PFSK-1 (cell line): Measurements from ENCODE around the gene PLP1.

Experiments used
- FOXP2 ChIP-seq: optimal IDR thresholded peaks from 2 replicates; pipeline ENCODE3; 2011; ENCODE audit warnings: borderline replicate concordance, control low read depth, inconsistent platforms; ENCODE audit not compliant: insufficient read depth; ENCODE audit errors: extremely low read length, extremely low read depth
- POLR2AphosphoS5 ChIP-seq: IDR thresholded peaks from 2 replicates; pipeline ENCODE4 v1.6.1; 2012; ENCODE audit warnings: low read depth, mild to moderate bottlenecking, control low read depth, low read length, moderate library complexity
- SIN3A ChIP-seq: IDR thresholded peaks from 2 replicates; pipeline ENCODE4 v1.6.1; 2012; ENCODE audit warnings: mild to moderate bottlenecking, low read length, moderate library complexity, borderline replicate concordance; ENCODE audit not compliant: insufficient read depth
- TAF1 ChIP-seq: IDR thresholded peaks from 2 replicates; pipeline ENCODE4 v1.6.1; 2012; ENCODE audit warnings: low read length, control low read depth, borderline replicate concordance; ENCODE audit not compliant: insufficient read depth
- TF ChIP-seq, protein P1 (sequence below), 2 experiments: IDR thresholded peaks; 2 replicates each; pipeline versions ENCODE4 v1.6.1 to v1.8.0; 2011 to 2012; ENCODE audit warnings: low read depth in 2 of 2, low read length in 2 of 2, control low read depth in 1 of 2, inconsistent platforms in 1 of 2, mild to moderate bottlenecking in 1 of 2, moderate library complexity in 1 of 2; ENCODE audit not compliant: insufficient read depth in 1 of 2

PLP1 gene

DNA sequence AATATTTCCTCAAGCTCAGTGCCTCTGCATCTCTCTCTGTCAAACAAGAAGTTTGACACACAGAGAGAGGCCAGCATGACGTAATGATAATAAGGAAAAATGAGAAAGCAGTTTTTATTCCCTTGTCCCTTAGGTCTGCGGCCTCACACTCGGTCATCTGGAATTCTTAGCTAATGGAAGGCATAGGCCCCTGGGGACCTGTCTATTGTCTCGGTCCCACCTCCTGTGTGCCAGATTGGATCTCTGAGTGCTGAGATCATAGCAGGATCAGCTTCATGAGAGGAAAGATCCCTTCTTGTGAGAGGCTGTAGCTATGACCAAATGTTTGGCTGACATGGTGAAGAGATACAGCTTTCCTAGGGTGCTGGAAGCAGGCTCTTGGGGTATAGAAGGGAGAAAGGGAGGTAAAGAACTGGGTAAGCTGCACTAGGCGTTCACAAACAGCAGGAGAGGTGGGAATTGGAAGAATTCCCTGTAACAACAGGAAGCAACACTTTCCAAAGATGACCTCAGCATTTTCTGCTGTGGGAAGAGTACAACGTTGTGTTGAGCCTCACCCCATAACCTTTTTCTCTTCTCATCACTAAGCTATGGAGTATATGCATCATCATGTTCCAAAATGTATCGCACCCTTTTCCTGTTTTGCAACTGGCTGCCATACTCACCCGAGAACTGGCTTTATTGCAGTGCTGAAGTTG is 45.7 kb upstream of the PLP1 start:
- TF ChIP-seq POLR2AphosphoS5 = no peak
- no peak for TF ChIP-seq SIN3A
- no peak for TF ChIP-seq TAF1
- TF ChIP-seq, protein P1, sequence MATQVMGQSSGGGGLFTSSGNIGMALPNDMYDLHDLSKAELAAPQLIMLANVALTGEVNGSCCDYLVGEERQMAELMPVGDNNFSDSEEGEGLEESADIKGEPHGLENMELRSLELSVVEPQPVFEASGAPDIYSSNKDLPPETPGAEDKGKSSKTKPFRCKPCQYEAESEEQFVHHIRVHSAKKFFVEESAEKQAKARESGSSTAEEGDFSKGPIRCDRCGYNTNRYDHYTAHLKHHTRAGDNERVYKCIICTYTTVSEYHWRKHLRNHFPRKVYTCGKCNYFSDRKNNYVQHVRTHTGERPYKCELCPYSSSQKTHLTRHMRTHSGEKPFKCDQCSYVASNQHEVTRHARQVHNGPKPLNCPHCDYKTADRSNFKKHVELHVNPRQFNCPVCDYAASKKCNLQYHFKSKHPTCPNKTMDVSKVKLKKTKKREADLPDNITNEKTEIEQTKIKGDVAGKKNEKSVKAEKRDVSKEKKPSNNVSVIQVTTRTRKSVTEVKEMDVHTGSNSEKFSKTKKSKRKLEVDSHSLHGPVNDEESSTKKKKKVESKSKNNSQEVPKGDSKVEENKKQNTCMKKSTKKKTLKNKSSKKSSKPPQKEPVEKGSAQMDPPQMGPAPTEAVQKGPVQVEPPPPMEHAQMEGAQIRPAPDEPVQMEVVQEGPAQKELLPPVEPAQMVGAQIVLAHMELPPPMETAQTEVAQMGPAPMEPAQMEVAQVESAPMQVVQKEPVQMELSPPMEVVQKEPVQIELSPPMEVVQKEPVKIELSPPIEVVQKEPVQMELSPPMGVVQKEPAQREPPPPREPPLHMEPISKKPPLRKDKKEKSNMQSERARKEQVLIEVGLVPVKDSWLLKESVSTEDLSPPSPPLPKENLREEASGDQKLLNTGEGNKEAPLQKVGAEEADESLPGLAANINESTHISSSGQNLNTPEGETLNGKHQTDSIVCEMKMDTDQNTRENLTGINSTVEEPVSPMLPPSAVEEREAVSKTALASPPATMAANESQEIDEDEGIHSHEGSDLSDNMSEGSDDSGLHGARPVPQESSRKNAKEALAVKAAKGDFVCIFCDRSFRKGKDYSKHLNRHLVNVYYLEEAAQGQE (IDR thresholded peaks at IDR 0.05; ENCODE audit: insufficient read depth in 1 of 2, low read depth in 2 of 2, low read length in 2 of 2) = no peak
- TF ChIP-seq FOXP2 = no peak

DNA sequence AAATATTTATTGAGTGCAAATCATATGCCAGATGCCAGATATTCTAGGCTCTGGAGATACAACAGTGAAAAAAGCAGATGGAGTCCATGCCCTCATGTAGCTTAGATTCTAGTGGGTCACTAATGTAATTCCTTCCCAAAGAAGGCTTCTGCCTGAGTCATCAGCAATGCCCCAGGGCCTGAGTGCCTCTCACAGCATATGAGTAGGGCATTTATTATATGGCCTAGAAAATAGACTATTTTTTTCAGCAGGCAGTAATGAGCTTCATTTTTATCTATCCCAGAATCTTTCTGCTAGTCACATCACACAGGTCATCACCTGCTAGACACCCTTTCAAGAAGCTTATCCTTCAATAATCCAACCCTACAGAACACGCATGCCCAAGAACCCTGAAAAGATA is 43.6 kb upstream of the PLP1 start:
- no peak for TF ChIP-seq FOXP2
- TF ChIP-seq, protein P1 (IDR thresholded peaks at IDR 0.05; ENCODE audit: insufficient read depth in 1 of 2, low read depth in 2 of 2, low read length in 2 of 2) = no peak
- TF ChIP-seq POLR2AphosphoS5 = no peak
- no peak for TF ChIP-seq SIN3A
- no peak for TF ChIP-seq TAF1

DNA sequence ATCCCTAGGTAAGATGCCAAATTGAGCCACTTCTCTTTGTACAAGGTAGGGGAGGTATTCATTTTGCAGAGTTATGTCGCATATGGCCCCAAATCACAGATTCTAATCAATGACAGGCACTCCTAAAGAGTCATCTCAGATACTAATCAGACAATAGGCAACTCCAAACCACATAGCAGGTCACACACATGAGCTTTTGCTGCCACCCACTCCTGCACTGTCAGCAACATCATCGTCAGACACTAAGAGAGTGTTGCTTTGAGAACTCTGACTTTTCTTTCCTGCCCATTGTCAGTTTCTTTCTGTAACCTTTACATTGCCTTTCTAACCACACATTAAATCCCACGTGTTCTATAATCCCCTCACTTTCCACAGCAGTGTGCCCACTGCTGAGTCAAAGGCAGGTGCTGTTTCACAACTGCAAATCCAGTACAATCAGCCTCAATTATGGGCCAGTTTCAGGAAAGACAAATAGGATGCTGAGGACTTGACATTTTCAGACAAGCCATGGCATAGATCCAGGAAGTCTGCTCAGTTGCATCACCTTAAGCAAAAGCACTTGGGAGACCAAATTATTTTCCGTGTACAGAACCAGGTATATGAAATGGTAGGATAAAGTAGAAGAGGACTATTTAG is 42.4 kb upstream of the PLP1 start:
- TF ChIP-seq TAF1 (no peak), SIN3A (no peak), FOXP2 (no peak), POLR2AphosphoS5 (no peak)
- TF ChIP-seq, protein P1 (IDR thresholded peaks at IDR 0.05; ENCODE audit: insufficient read depth in 1 of 2, low read depth in 2 of 2, low read length in 2 of 2) = no peak

DNA sequence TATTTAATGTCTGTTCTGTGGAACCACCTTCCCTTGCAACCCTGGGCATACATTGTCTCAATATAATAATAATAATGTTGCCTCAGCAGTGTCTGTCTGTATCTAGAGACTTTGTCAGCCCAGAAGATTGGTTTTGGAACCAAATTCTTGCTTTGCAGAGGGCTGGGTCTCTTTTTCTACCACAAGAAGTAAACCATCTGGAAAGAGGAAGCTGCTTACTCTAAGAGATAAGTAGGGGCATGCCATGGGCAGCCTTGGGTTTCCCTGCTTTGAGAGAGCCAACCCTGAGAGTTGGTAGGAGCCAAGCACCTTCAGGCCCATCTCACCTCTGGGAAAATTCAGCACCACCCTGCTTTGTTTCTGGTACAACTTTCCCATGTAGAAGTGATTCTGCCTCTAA is 38.9 kb upstream of the PLP1 start:
- TF ChIP-seq, protein P1 (IDR thresholded peaks at IDR 0.05; ENCODE audit: insufficient read depth in 1 of 2, low read depth in 2 of 2, low read length in 2 of 2) = no peak
- TF ChIP-seq SIN3A = no peak
- no peak for TF ChIP-seq FOXP2
- no peak for TF ChIP-seq TAF1
- no peak for TF ChIP-seq POLR2AphosphoS5
